ENCODE results near the gene HIC1. TPM values are rescaled to one million over a fixed set of nuclear protein-coding genes. Genes with fewer than 3 reads are reported as not detected.

HIC1 gene
- total RNA-seq, 1 donor, result 36.4 TPM

GRCh38 chr17:2047590-2047989 lies 7.3 kb upstream of the HIC1 start:
- DNase-seq (ENCODE audit: low read depth), result no peak
- no peak for TF ChIP-seq CTCF (IDR thresholded peaks at IDR 0.05; ENCODE audit: insufficient read depth, low read length)
- no peak overlapping the region for H3K4me3 ChIP-seq (ENCODE audit: low read depth, low read length)

- peak overlapping the region; percentile 73 for H3K4me3 ChIP-seq (ENCODE audit: low read depth, low read length)
- no peak for DNase-seq (ENCODE audit: low read depth)
- TF ChIP-seq CTCF (IDR thresholded peaks at IDR 0.05; ENCODE audit: insufficient read depth, low read length), result no peak
Observed at GRCh38 chr17:2048805-2049204, 6.1 kb upstream of the HIC1 start.

- H3K4me3 ChIP-seq (ENCODE audit: low read depth, low read length), result peak overlapping the region; percentile 73
- no peak for TF ChIP-seq CTCF (IDR thresholded peaks at IDR 0.05; ENCODE audit: insufficient read depth, low read length)
- DNase-seq (ENCODE audit: low read depth), result peak; percentile 78
Observed at GRCh38 chr17:2049333-2050299, 5.3 kb upstream of the HIC1 start.

- no peak for DNase-seq (ENCODE audit: low read depth)
- H3K4me3 ChIP-seq (ENCODE audit: low read depth, low read length), result peak overlapping the region; percentile 63
- TF ChIP-seq CTCF (IDR thresholded peaks at IDR 0.05; ENCODE audit: insufficient read depth, low read length), result no peak
Observed at GRCh38 chr17:2050300-2051060, 4.4 kb upstream of the HIC1 start.

GRCh38 chr17:2051061-2051932 lies 3.6 kb upstream of the HIC1 start:
- H3K4me3 ChIP-seq (ENCODE audit: low read depth, low read length), result no peak overlapping the region
- no peak for TF ChIP-seq CTCF (IDR thresholded peaks at IDR 0.05; ENCODE audit: insufficient read depth, low read length)
- DNase-seq (ENCODE audit: low read depth), result no peak

GRCh38 chr17:2051933-2052559 lies 2.9 kb upstream of the HIC1 start:
- no peak for DNase-seq (ENCODE audit: low read depth)
- TF ChIP-seq CTCF (IDR thresholded peaks at IDR 0.05; ENCODE audit: insufficient read depth, low read length), result no peak
- H3K4me3 ChIP-seq (ENCODE audit: low read depth, low read length), result no peak overlapping the region
